Stimulated activated CD8-positive, alpha-beta memory T cell treated with anti-CD3 and anti-CD28 coated beads, Interleukin-4, amount 100 ng/mL, for 4 hours (primary cell): ENCODE measurements around the gene CRB2.
A peak's percentile ranks its signal among the peaks of the same experiment; 100 is the strongest.
"Not testable (repeated sequence)": the region's sequence is repeated elsewhere in the genome, so short reads cannot be mapped to it uniquely, and the experiment has no call there.

Experiments used
- DNase-seq, 2 donors: peaks; one replicate each; pipeline ENCODE4 v3.0.0-alpha.2; 2020; ENCODE audit warnings: low read depth in 2 of 2, low spot score in 1 of 2

Gene CRB2

GRCh38 chr9:123327697-123328100, 28.3 kb upstream of the CRB2 start:
- no peak for DNase-seq

- no peak for DNase-seq
Measured at GRCh38 chr9:123329329-123329955, 26.6 kb upstream of the CRB2 start.

DNA sequence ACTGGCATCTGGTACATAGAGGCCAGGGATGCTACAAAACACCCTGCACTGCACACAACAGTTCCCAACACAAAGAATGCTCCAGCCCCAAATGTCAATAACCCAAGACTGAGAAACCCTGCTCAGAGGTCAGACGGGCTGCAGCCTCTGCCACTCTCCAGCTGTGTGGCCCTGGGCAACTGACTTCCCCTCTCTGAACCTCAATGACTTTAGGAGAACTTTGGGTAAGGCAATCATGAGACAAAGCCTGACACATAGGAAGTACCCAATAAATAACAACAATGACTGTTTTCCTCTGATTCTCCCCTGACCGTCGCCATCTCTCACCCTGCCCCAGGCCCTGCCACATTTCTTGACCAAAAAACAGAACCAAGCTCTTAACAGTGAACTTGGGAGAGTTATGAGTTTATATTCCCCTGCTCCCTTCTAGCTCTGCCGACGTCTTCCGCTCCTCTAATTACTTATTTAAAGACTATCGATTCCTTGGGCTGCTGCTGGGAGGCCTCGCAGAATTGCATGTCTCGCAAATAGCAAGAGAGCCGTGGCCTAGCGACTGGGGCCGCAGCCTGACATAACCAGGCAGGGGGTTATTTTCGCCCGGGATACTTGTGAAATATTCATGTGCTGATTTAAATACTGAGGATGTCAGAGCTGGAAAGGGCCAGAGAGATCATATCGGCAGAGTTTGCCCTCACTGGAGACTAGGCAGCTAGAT, 24.5 kb upstream of the CRB2 start:
- no peak for DNase-seq

GRCh38 chr9:123333058-123333669, 22.8 kb upstream of the CRB2 start:
- DNase-seq, result not testable (repeated sequence)

DNA sequence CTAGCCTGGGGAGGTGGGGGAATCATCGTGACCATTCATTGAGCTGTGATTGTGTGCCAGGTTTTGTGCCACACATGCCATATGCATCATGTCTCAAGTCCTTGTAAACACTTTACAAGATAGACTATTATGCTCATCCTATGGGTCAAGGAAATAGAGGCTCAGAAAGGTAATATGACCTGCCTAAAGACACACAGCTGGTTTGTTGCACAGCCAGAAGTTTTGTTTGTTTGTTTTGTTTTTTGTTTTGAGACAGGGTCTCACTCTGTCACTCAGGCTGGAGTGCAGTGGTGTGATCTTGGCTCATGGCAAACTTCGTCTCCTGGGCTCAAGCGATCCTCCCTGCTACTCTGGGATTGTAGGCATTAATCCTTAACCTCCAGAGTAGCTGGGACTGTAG, 21.4 kb upstream of the CRB2 start:
- no peak for DNase-seq

- DNase-seq, result no peak
Measured at GRCh38 chr9:123335193-123335985, 20.6 kb upstream of the CRB2 start.

GRCh38 chr9:123335986-123336329, 20.0 kb upstream of the CRB2 start:
- DNase-seq, result no peak

DNA sequence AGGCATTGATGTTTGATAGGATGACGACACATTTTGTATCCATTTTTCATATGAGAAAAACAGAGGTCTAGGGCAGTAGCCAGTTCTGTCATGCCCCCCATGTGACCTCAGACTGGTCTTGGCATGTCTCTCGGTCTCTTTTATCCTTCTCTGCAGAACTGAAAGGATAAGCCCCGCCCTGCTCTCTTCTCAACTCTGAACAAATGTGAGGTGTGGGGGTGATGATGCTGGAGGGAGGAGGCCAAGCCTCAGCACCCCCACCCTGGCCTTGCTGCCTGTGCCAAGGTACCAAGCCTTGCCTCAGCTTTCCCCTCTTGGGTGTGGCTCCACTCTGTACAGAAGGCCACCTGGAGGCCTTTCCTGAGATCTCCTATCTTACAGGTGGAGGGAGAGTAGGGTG, 19.5 kb upstream of the CRB2 start:
- DNase-seq, result no peak

GRCh38 chr9:123336959-123337358, 19.0 kb upstream of the CRB2 start:
- no peak for DNase-seq

DNA sequence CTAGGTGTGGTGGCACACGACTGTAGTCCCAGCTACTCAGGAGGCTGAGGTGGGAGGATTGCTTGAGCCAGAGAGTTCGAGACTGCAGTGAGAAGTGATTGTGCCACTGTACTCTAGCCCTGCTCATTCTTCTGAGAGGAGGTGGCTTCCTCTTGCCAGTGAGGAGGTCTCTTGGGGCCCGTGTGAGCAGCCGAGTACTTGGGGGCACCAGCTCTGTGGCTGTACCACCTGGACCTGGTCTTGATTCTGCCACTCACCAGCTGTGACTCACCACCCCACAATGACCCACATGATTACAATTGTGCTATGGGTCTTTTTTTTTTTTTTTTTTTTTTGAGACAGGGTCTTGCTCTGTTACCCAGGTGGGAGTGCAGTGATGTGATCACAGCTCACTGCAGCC, 18.0 kb upstream of the CRB2 start:
- no peak for DNase-seq

GRCh38 chr9:123338710-123339665, 17.0 kb upstream of the CRB2 start:
- DNase-seq, result peak; percentile 22 to 51

- no peak for DNase-seq
Measured at GRCh38 chr9:123339666-123340510, 16.1 kb upstream of the CRB2 start.

- no peak for DNase-seq
Measured at GRCh38 chr9:123341816-123342215, 14.2 kb upstream of the CRB2 start.

- no peak for DNase-seq
Measured at GRCh38 chr9:123342247-123342646, 13.8 kb upstream of the CRB2 start.

GRCh38 chr9:123343443-123344191, 12.4 kb upstream of the CRB2 start:
- no peak for DNase-seq

DNA sequence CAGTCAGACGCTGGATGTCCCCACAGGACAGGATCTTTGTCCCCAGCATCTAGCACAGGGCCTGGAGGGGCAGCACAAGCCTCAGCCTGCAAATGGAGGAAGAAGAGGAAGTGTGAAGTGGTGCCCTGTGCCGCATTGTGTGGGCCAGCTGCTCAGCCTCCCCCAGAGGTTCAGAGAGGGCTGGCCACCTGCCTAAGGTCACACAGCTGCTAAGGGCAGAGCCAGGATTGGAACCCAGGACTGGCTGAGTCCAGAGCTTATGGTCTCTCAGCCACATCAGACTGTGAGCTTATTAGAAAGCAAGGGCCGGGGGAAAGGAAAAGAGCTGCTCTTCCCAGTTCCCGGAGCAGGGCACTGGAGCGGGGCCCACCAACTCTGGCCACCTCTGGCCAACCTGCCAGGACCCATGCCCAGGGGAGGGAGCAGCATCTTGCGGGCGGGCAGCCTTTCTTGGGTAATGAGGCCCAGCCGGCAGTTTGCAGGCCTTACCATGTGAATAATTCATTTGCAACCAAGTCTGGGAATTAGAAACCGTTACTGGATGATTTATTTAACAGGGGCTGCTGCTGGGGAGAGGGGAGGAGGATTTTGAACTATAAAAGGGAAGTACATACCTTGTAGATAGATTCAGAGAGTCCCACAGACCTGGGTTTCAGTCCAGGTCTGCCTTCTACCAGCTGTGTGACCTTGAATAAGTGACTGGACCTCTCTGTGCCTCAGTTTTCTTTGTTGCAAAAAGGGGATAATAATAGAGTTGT, 11.6 kb upstream of the CRB2 start:
- no peak for DNase-seq

GRCh38 chr9:123345567-123345955, 10.4 kb upstream of the CRB2 start:
- DNase-seq, result no peak

GRCh38 chr9:123346026-123346425, 10.0 kb upstream of the CRB2 start:
- no peak for DNase-seq
